Adipocyte (in vitro differentiated cells): ENCODE data around the gene TSSK2.

Source experiments
- DNase-seq: peaks from one replicate; pipeline ENCODE4 v3.0.0-alpha.2; 2015; ENCODE audit warnings: low read depth
- H3K27me3 ChIP-seq: replicated peaks from 2 replicates; pipeline ENCODE4 v1.7.0; 2013; ENCODE audit warnings: mild to moderate bottlenecking, low read length, moderate library complexity; ENCODE audit not compliant: control insufficient read depth, insufficient read depth
- H3K36me3 ChIP-seq: 2 replicates; pipeline ENCODE4 v1.7.0; 2013; ENCODE audit warnings: low read length, mild to moderate bottlenecking, moderate library complexity; ENCODE audit not compliant: control insufficient read depth, insufficient read depth, severe bottlenecking
- H3K4me1 ChIP-seq: 2 replicates; pipeline ENCODE4 v1.7.0; 2013; ENCODE audit warnings: mild to moderate bottlenecking, low read length, moderate library complexity; ENCODE audit not compliant: control insufficient read depth, insufficient read depth
- H3K4me3 ChIP-seq: 2 replicates; pipeline ENCODE4 v1.7.0; 2013; ENCODE audit warnings: mild to moderate bottlenecking, low read length, moderate library complexity
- H3K9ac ChIP-seq: 2 replicates; pipeline ENCODE4 v1.7.0; 2013; ENCODE audit warnings: mild to moderate bottlenecking, low read length, moderate library complexity
- H3K9me3 ChIP-seq: 2 replicates; pipeline ENCODE4 v1.7.0; 2013; ENCODE audit warnings: mild to moderate bottlenecking, low read length, moderate library complexity; ENCODE audit not compliant: control insufficient read depth

Gene TSSK2

GRCh38 chr22:19175602-19176174, 44.6 kb downstream of the TSSK2 start:
- Histone ChIP-seq H3K4me1 (peaks cover 63% of the 10 kb centered on the region), H3K27me3 (no peaks in the 10 kb centered on the region), H3K4me3 (peak overlapping the region; percentile 85), H3K9me3 (no peaks in the 10 kb centered on the region), H3K36me3 (peaks cover 17% of the 10 kb centered on the region), H3K9ac (peak overlapping the region; percentile 62)
- no peak for DNase-seq

GRCh38 chr22:19176175-19176643, 45.1 kb downstream of the TSSK2 start:
- Histone ChIP-seq H3K9me3 (no peaks in the 10 kb centered on the region), H3K4me1 (peaks cover 59% of the 10 kb centered on the region), H3K4me3 (peak overlapping the region; percentile 85), H3K27me3 (no peaks in the 10 kb centered on the region), H3K9ac (peak overlapping the region; percentile 92), H3K36me3 (peaks cover 22% of the 10 kb centered on the region)
- peak; percentile 4 for DNase-seq

- peak overlapping the region; percentile 85 for H3K4me3 ChIP-seq
- H3K9ac ChIP-seq: peak overlapping the region; percentile 92
- no peak for DNase-seq
- H3K36me3 ChIP-seq: peaks cover 22% of the 10 kb centered on the region
- H3K9me3 ChIP-seq: no peaks in the 10 kb centered on the region
- H3K4me1 ChIP-seq: peaks cover 59% of the 10 kb centered on the region
- H3K27me3 ChIP-seq: no peaks in the 10 kb centered on the region
These were observed 45.6 kb downstream of the TSSK2 start for GRCh38 chr22:19176732-19177131.

- no peaks in the 10 kb centered on the region for H3K27me3 ChIP-seq
- DNase-seq: peak; percentile 18
- H3K4me3 ChIP-seq: peak overlapping the region; percentile 85
- H3K9me3 ChIP-seq: no peaks in the 10 kb centered on the region
- peak overlapping the region; percentile 92 for H3K9ac ChIP-seq
- H3K4me1 ChIP-seq: peaks cover 57% of the 10 kb centered on the region
- peaks cover 29% of the 10 kb centered on the region for H3K36me3 ChIP-seq
These were observed 46.3 kb downstream of the TSSK2 start for GRCh38 chr22:19177164-19178064.

- DNase-seq: peak; percentile 76
- Histone ChIP-seq H3K9ac (peak overlapping the region; percentile 92), H3K36me3 (peaks cover 35% of the 10 kb centered on the region), H3K9me3 (no peaks in the 10 kb centered on the region), H3K4me1 (peaks cover 49% of the 10 kb centered on the region), H3K27me3 (no peaks in the 10 kb centered on the region), H3K4me3 (peak overlapping the region; percentile 85)
These were observed 47.1 kb downstream of the TSSK2 start for GRCh38 chr22:19178065-19178656.

- DNase-seq: peak; percentile 98
- Histone ChIP-seq H3K4me3 (peak within 1 kb of the TSS; percentile 85), H3K9me3 (no peaks in the 10 kb centered on the region), H3K9ac (peak within 1 kb of the TSS; percentile 92), H3K27me3 (no peaks in the 10 kb centered on the region), H3K36me3 (peaks cover 39% of the 10 kb centered on the region), H3K4me1 (peaks cover 42% of the 10 kb centered on the region)
These were observed 47.8 kb downstream of the TSSK2 start, which contains the start of gene SLC25A1 for GRCh38 chr22:19178657-19179496. TSS of gene SLC25A1 (minus strand) at chr22:19178736. CDS start at chr22:19178673, 63 bp downstream.

- Histone ChIP-seq H3K9ac (peak overlapping the region; percentile 87), H3K4me1 (peaks cover 35% of the 10 kb centered on the region), H3K9me3 (no peaks in the 10 kb centered on the region), H3K36me3 (peaks cover 39% of the 10 kb centered on the region), H3K27me3 (no peaks in the 10 kb centered on the region), H3K4me3 (peak overlapping the region; percentile 78)
- peak; percentile 89 for DNase-seq
These were observed 48.5 kb downstream of the TSSK2 start for GRCh38 chr22:19179497-19180048.

GRCh38 chr22:19180234-19180633, 49.1 kb downstream of the TSSK2 start:
- H3K4me3 ChIP-seq: no peak overlapping the region
- no peaks in the 10 kb centered on the region for H3K27me3 ChIP-seq
- peaks cover 33% of the 10 kb centered on the region for H3K4me1 ChIP-seq
- peaks cover 38% of the 10 kb centered on the region for H3K36me3 ChIP-seq
- no peaks in the 10 kb centered on the region for H3K9me3 ChIP-seq
- H3K9ac ChIP-seq: peak overlapping the region; percentile 1
- DNase-seq: no peak

GRCh38 chr22:19180740-19181410, 49.8 kb downstream of the TSSK2 start:
- Histone ChIP-seq H3K4me3 (no peak overlapping the region), H3K4me1 (peaks cover 26% of the 10 kb centered on the region), H3K36me3 (peaks cover 36% of the 10 kb centered on the region), H3K9me3 (no peaks in the 10 kb centered on the region), H3K9ac (peak overlapping the region; percentile 1), H3K27me3 (no peaks in the 10 kb centered on the region)
- DNase-seq: no peak
